GM19025 (cell line): Measurements from ENCODE around the gene RHOU.
"Not testable (repeated sequence)": the region's sequence is repeated elsewhere in the genome, so short reads cannot be mapped to it uniquely, and the experiment has no call there.

Experiments
- ATAC-seq: cut with Tn5 transposase; IDR thresholded peaks from one replicate; pipeline ENCODE4 v1.9.1; 2021; ENCODE audit warnings: mild to moderate bottlenecking, low read depth, moderate library complexity; ENCODE audit not compliant: unreplicated experiment

The RHOU gene

DNA sequence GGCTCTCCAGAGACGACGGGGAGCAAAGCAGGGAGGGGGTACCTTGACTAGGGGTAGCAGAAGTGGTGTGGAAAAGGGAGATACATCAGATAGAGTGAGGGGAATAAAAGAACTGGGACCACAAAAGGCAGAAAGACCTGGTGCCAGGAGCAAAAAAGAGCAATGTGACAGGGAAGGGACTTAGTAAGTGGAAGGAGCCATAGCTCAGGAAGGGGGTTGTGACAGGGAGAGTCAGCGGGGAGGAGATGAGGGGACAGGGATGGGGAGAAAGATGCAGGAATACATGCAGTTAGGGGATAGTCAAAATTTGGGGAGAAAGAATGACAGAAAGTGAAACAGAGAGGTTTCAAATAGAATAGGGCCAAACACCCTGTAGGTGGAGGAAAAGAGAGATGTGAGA lies 20.5 kb downstream of the RHOU start:
- no peak for ATAC-seq

DNA sequence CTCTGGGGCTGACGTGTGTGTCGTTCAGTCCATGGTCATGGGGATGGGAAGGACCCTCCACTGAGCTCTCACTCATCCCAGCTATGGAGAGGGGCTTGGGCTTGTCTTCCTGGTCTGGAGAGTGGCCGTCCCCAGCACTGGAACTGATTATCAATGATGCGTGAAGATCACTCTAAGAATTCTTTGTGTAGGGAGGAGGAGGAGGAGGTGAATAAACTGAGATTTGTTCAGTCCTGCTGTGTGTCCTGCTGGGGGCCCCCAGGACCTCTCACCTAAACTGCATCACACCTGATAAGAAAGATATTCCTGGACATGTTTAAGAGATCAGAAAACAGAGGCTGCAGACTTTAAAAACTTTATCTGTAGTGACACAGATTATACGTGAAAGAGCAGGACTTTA lies 21.2 kb downstream of the RHOU start:
- no peak for ATAC-seq

DNA sequence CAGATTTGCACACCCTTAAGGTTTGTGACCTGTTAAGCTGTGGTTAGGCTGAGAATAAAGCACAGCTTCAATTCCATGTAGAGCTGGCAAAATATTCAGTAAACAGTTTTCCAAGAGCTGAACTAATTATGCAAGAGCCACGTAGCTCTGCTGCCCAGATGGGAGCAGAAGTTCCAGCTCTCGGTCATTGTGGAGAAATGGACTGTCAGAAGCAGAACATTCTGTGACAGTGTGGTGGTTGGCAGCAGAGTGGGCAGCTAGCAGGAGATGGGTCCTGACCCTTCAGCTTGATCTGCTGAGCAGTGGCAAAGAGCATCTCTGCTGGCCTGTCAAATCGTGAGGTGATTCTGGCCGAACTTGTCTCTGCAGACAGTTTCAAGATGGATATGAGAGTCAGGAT lies 23.2 kb downstream of the RHOU start:
- no peak for ATAC-seq

DNA sequence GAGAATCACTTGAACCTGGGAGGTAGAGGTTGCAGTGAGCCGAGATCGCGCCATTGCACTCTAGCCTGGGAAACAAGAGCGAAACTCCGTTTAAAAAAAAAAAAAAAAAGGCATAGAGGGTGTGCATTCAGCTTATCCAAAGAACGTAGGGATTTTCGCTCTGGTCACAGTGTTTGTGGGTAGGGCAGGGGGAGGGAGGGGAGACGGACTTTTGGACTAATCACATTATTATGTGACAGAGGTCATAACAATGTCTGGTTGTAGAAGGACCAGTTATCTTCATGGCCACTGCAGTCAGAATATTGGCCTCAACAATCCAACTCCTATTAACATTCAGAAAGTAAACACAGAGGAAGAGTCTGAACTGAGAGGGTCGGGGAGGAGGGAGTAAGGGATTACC lies 25.7 kb downstream of the RHOU start:
- no peak for ATAC-seq

DNA sequence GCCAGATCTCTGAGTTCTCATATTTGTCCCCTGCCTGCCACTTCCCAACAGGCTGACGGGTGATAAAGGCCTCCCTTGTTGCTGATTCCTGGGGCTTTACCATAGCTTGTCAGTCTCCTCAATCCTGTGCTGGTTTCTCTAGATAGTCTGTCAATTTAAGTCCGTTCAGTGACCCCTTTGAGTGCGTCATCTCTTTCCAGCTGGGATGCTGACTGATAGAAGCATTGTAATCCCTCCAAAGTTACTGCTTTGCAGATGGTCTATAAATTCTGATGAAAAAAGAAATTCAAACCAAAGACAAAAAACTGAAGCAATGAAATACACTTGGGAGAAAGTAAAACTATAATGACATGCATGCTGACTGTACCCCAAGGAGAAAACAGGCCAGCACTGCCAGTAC lies 28.3 kb downstream of the RHOU start:
- ATAC-seq: no peak

DNA sequence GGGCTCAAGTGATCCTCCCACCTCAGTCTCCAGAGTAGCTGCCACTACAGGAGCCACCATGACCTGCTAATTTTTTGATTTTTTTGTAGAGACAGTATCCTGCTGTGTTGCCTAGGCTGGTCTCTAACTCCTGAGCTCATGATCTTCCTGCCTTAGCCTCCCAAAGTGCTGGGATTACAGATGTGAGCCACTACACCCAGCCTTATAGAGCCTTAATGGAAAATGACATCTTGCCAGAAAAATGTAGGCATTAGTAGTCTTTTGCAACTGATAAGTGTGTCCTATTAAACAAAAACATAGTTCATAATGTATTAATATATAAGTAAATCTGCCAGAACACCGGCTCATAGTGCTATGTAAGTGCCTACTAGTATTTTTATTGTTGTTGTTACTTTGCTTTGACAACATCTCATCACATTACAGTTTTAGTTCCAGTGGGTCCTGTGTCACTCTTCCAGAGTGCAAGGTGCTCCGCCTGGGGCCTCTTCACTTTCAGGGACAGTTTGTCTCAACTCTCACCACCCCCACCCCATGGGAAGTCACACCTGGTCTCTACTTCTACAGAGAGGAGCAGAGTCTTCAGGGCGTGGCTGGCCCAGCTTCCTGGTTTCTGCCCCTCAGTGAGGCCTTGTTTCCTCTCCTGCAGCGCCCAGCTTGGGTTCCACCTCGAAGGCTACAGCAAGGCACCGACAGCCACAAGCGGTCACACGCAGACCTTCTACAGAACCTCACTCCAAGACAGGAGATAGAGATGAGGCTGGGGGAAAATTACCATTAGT lies 30.1 kb downstream of the RHOU start:
- no peak for ATAC-seq

DNA sequence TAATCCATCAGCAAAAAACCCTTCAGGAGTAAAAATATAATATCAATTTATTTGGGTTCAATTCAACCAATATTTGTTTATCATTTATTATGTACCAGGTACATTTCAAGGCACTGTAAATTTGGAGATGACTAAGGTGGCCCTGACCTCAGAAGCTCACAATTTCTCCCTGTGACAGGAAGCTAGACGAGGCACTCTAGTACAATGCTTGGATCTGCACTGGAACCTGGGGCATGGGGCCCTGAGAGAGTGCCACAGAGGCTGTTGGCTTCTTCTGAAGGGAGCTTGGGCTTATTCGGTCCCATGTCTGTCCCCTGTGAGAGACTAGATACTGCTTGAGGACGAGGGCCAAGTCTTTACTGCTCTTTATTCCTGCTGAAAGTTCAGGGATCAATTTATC lies 31.5 kb downstream of the RHOU start:
- no peak for ATAC-seq

DNA sequence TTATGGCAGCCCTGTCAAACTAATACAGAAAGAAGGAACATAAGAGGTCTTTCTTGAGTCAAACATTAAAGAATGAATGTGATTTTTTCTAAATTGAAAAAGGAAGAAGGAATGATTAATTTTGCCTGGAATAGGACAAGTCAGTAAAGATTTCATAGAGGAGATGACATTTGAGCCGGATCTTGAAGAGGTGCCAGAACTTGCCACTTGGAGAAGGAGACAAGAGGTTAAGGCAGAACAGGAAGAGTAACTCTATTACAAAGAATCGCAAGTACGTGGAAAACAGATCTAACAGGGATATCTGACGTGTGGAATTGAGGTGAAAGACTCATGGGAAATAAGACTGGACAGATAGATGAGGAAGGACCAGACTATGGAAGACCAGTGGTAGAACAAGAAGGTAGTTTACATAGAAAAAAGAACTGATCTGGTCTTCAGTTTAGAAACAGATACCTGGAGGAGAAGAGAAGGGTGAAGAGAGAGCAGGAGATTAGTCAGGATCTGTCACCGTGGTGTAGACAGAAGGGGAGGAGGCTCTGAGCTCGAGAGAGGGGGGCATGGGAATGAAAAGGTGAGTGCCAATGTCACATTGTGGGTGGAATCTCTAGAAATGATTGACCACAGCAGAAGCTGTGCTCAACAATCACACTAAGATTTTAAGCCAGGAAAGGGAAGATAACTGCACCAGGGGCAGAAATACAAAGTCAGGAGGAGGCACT lies 32.5 kb downstream of the RHOU start:
- ATAC-seq: no peak

DNA sequence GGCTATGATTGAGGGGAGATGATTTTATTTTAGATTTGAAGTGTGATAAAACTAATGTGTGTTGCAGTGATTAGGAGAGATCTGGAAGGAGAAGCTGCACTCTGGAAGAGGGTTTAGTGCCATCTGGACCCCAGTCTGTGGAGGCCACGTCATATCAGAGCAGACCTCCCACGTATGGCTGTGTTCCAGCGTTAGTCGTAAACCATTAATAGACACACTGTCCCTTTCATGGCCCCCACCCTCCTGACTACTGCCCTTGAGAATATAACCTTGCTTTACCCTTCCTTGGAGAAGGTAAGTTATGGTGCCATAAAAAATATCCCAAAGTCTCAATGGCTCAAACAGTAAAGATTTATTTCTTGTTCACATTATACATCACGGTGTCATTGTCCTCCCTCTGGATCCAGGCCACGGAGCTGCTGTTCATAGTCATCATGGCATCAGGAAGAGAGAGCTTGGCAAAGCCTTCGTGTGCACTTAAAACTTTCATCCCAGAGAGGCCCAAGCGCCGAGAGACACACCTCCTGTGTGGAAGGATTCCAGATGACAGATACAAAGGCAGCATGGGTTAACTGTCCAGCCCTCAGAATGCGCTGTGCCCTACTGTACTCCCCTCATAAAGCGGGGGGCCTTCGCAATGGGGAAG lies 33.2 kb downstream of the RHOU start:
- no peak for ATAC-seq

DNA sequence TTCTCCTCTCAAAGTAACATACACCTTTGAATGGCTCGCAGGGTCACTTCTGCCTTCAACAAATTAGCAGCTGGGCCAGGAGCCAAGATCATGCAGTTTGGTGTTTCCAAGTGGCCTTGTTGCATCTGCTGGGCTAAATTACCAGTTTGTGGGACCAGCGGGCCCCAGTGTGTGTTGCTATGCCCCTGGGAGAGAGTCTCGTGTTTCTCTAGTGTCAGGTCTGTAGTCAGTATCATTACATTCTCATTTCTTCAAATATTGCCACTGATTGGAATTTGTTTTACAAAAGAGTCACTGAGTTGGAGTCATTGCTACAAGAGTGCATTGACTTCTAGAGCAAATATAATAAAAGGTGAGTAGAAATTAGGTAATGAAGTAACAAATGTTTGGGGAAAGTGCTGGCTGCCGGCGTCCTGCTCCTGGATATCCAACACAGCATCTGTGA lies 35.5 kb downstream of the RHOU start:
- ATAC-seq: no peak

DNA sequence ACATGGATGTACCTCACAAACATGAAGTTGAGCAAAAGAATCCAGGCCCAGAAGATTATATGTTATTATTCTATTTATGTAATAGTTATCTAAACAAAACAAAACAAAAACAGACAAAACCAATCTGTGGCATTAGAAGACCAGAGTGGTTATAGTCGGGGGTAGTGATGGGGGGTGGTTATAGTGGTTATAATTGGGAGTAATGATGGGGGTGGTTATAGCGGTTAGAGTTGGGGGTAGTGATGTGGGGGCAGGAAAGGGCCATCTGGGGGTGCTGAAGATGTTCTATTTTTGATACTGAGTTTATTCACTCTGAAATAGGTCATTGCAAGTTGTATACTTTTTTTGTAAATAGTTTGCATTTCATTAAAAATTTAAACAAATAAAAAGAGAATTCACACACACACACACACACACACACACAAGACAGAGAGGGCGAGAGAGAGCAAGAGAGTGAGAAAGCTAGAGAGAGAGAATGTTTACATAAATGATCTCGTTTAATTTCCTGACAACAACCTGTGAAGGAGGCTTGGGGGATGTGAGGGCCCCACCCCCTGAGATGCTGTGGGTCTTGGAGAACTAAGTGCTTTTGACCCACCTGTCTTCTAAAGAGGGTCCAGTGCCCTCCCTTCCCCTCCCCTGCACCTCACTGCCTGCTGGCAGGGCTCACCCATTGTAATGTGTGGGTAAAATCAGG lies 37.4 kb downstream of the RHOU start:
- no peak for ATAC-seq

DNA sequence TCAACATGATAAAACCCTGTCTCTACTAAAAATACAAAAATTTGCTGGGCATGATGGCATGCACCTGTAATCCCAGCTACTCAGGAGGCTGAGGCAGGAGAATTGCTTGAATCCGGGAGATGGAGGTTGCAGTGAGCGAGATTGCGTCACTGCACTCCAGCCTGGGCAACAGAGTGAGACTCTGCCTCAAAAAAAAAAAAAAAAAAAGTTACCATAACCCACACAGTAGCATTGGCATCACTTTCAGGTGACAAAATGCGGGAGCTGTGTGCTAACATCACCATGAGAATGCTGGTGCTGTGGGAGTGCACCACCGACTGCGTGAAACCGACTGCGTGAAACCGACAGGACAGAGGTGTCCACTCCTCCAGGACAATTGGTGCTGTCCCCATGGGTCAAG lies 40.7 kb downstream of the RHOU start:
- not testable (repeated sequence) for ATAC-seq

DNA sequence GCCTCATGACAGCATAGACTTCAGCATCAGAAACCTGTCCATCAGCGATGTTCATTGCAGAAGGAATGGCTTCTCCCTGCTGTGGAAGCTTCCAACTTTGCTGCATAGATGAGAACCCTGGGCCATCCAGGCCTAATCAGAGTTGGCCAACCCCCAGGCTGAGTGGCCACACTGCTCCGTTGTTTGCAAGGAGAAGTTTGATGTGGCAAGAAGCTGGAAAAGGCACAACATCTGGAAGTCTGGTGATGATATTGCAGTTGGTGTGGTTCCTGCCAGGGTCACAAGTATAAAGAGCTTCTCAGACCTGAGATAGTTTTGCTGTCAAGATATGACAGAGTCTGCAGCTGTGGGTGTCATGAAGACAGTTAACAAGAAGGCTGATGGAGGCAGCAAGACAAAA lies 41.2 kb downstream of the RHOU start:
- ATAC-seq: no peak

DNA sequence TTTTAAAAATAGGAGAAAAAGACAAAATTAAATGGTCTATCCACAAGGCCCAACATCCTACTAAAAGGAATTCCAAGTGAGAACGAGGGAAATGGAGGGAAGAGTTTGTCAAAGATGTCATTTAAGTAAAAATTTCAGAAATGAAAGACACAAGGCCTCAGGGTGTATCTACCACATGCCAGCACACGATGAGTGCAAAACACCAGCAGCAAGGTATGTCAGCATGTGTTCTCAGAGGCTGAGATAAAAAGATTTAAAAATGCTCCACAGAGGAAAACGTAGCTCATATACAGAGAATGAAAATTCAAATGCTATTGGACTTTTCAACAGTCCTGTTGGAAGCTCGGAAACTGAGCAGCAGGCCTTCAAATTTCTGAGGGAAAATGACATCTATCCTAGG lies 42.0 kb downstream of the RHOU start:
- ATAC-seq: no peak

DNA sequence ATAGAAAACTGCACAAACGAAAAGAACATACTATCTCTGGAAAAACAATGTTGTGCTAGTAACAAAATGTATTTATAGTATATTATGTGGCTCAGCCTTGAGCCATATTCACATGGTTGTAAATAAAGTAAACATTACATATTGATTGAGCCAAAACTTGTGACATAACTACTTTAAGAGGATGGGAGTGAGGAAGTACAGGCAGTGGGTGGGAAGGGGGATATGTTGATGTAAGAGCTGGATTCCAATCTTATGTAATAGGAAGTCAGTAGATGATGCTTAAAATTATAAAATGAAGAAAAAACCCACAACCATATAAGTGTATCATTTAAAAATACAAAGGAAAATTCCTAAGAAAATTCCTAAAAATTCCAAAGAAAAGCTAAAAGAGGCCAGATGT lies 42.7 kb downstream of the RHOU start:
- ATAC-seq: no peak

DNA sequence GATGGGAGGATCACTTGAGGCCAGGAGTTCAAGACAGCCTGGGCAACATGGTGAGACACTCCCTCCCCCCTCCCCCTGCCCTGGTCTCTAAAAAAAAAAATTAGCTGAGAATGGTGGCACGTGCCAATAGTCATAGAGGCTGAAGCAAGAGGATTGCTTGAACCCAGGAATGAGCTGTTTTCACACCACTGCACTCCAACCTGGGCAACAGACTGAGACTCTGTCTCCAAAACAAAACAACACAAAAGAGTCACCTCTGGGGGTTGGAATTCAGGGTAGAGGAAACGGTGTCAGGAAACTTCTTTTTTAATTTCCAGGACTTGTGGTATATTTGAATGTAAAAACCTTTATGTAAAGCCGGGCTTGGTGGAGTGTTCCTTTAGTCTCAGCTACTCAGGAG lies 43.2 kb downstream of the RHOU start:
- ATAC-seq: no peak

DNA sequence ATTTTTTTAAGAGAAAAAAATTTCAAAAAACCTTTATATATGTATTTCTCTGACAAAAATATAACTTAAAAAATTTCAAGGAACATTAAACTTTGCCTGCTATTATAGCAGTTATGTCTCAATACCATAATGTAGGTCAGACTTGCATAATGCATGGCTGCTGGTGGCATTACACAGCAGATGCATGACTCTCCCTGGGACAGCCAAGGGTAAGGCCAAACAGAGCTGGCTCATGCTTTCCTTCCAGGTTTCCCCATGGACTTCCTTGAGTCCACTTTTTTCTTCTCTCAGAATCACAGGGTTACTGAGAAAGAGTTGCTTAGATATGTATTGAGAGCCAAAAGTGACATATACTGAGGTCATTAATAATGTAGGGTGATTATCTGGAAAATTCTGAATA lies 43.7 kb downstream of the RHOU start:
- ATAC-seq: no peak

DNA sequence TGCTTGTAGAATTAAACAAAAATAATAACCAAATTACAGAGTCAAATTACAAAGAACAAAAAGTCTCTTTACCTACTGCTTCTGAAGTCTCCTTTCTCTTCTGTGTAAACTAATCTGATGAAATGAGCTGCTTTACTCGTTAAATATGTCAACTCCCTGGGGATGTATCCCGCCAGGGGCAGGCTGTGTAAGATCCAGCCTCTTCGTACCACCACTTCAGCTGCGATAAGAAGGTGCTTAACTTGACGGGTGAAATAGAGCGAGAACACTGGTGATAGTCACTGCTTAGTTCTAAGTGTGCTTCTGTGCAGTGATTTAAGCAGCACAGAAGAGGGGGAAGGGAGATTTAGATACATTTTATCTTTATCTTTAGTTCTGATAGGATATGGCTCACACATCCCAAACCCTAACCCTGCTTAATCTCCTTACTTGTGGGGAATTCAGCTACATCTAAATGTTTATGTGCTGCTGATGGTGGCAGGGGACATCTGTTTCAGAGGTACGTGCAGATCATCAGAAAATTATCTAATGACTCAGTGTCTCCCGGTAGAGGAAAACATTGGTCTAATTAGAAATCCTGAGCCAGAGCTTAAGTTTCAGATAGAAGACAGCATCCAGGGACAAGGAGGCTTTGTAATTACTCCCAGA lies 46.0 kb downstream of the RHOU start:
- no peak for ATAC-seq

DNA sequence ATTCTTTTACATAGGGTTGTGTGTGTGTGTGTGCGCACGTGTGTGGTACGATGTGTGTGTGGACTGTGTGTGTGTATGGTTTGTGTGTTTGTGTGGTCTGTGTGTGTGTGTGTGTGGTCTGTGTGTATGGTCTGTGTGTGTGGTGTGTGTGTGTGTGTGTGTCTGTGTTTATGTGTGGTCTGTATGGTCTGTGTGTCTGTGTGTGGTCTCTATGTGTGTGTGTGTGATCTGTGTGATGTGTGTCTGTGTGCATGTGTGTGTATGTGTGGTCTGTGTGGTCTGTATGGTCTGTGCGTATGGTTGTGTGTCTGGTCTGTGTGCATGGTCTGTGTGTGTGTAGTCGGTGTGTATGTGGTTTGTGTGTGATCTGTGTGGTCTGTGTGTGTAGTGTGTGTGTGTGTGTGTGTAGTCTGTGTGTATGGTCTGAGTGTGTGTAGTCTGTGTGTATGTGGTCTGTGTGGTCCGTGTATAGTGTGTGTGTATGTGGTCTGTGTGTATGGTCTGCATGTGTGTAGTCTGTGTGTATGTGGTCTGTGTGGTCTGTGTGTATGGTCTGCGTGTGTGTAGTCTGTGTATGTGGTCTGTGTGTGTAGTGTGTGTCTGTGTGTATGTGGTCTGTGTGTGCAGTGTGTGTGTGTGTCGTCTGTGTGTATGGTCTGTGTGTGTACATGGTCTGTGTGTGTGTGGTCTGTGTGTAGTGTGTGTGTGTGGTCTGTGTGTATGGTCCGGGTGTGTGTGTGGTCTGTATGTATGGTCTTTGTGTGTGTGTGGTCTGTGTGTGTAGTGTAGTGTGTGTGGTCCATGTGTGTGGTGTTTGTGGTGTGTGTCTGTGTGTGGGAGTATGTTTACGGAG lies 46.8 kb downstream of the RHOU start:
- ATAC-seq: no peak
